Measurements from ENCODE around the gene KSR1. TPM values are rescaled to one million over a fixed set of nuclear protein-coding genes. Genes with fewer than 3 reads are reported as not detected.

KSR1 gene
- total and polyA plus RNA-seq, 9 of the 15 experiments (the other 6 are each of a cell fraction or from before 2014, with no cell fraction given): 1.4 to 51.7 (median 18.4) TPM

DNA sequence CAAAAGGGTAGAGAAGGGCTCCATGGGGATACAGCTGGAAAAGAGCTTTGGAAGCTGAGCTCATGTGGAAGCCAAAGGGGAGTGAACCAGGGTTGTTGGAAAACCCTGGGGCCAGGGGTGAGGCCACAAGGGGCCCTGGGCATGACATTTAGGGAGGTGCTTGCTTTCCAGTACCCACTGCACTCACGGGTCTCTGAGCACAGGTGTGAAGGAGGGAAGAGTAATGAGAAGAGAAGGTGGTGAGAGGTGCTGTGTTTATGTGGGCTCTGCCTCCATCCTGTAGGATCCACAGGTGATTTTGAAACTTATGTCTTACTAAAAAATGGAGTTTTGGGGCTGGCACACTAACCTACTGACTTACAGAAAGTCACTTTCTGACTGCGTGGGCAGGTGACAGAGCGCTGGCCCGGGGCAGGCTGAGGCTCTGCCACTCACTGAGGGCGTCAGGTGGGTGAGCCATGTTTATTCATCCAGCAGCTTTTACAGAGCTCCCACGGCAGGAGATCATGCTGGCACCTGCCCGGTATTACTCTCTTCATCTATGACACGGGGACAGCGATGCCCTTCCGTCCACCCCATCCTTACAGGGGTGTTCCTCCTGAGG is 18.9 kb downstream of the KSR1 start (continued):
- TF ChIP-seq, protein P1, sequence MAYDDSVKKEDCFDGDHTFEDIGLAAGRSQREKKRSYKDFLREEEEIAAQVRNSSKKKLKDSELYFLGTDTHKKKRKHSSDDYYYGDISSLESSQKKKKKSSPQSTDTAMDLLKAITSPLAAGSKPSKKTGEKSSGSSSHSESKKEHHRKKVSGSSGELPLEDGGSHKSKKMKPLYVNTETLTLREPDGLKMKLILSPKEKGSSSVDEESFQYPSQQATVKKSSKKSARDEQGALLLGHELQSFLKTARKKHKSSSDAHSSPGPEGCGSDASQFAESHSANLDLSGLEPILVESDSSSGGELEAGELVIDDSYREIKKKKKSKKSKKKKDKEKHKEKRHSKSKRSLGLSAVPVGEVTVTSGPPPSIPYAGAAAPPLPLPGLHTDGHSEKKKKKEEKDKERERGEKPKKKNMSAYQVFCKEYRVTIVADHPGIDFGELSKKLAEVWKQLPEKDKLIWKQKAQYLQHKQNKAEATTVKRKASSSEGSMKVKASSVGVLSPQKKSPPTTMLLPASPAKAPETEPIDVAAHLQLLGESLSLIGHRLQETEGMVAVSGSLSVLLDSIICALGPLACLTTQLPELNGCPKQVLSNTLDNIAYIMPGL (CRISPR knock-in tag; IDR thresholded peaks at IDR 0.05): no peak
- no peak for TF ChIP-seq LARP7 (IDR thresholded peaks at IDR 0.05)
- TF ChIP-seq NFYB (IDR thresholded peaks at IDR 0.05; ENCODE audit: extremely low read depth, insufficient read length): no peak
- no peak for TF ChIP-seq ZNF77 (CRISPR knock-in tag; IDR thresholded peaks at IDR 0.05)
- TF ChIP-seq PHF8 (IDR thresholded peaks at IDR 0.05; ENCODE audit: borderline replicate concordance, low read length): no peak
- TF ChIP-seq SRSF1 (IDR thresholded peaks at IDR 0.05; ENCODE audit: low read depth, low read length): no peak
- no peak for TF ChIP-seq ASH1L (IDR thresholded peaks at IDR 0.05; ENCODE audit: borderline replicate concordance, low read depth, partially characterized antibody)
- no peak for TF ChIP-seq PHF21A (IDR thresholded peaks at IDR 0.05; ENCODE audit: borderline replicate concordance, low read depth)
- TF ChIP-seq FOXM1 (IDR thresholded peaks at IDR 0.05; ENCODE audit: low read depth): no peak
- no peak for TF ChIP-seq FOXM1 (CRISPR knock-in tag; IDR thresholded peaks at IDR 0.05; ENCODE audit: low read depth)
- TF ChIP-seq, protein P2, sequence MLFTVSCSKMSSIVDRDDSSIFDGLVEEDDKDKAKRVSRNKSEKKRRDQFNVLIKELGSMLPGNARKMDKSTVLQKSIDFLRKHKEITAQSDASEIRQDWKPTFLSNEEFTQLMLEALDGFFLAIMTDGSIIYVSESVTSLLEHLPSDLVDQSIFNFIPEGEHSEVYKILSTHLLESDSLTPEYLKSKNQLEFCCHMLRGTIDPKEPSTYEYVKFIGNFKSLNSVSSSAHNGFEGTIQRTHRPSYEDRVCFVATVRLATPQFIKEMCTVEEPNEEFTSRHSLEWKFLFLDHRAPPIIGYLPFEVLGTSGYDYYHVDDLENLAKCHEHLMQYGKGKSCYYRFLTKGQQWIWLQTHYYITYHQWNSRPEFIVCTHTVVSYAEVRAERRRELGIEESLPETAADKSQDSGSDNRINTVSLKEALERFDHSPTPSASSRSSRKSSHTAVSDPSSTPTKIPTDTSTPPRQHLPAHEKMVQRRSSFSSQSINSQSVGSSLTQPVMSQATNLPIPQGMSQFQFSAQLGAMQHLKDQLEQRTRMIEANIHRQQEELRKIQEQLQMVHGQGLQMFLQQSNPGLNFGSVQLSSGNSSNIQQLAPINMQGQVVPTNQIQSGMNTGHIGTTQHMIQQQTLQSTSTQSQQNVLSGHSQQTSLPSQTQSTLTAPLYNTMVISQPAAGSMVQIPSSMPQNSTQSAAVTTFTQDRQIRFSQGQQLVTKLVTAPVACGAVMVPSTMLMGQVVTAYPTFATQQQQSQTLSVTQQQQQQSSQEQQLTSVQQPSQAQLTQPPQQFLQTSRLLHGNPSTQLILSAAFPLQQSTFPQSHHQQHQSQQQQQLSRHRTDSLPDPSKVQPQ (CRISPR knock-in tag; IDR thresholded peaks at IDR 0.05; ENCODE audit: borderline replicate concordance): no peak
